HG02678 (cell line): Measurements from ENCODE around the gene EPHB2.

Experiments used
- ATAC-seq: cut with Tn5 transposase; IDR thresholded peaks from one replicate; pipeline ENCODE4 v1.9.1; 2021; ENCODE audit warnings: mild to moderate bottlenecking, moderate library complexity; ENCODE audit not compliant: unreplicated experiment

EPHB2 gene

GRCh38 chr1:22749919-22750684, 39.5 kb downstream of the EPHB2 start:
- ATAC-seq = no peak

- ATAC-seq = no peak
Measured at GRCh38 chr1:22750685-22751051, 40.0 kb downstream of the EPHB2 start.

- no peak for ATAC-seq
Measured at GRCh38 chr1:22751124-22751531, 40.5 kb downstream of the EPHB2 start.

GRCh38 chr1:22752339-22752738, 41.7 kb downstream of the EPHB2 start:
- no peak for ATAC-seq

GRCh38 chr1:22753481-22753971, 42.9 kb downstream of the EPHB2 start:
- no peak for ATAC-seq

GRCh38 chr1:22754106-22754768, 43.6 kb downstream of the EPHB2 start:
- ATAC-seq = no peak

- no peak for ATAC-seq
Measured at GRCh38 chr1:22754824-22755223, 44.2 kb downstream of the EPHB2 start.

- no peak for ATAC-seq
Measured at GRCh38 chr1:22755641-22756040, 45.0 kb downstream of the EPHB2 start.

GRCh38 chr1:22756125-22756735, 45.6 kb downstream of the EPHB2 start:
- no peak for ATAC-seq

- ATAC-seq = no peak
Measured at GRCh38 chr1:22760455-22760854, 49.8 kb downstream of the EPHB2 start.

- ATAC-seq = no peak
Measured at GRCh38 chr1:22761101-22761500, 50.5 kb downstream of the EPHB2 start.

GRCh38 chr1:22761821-22762220, 51.2 kb downstream of the EPHB2 start:
- no peak for ATAC-seq

GRCh38 chr1:22763487-22764200, 53.0 kb downstream of the EPHB2 start:
- no peak for ATAC-seq

- ATAC-seq = no peak
Measured at GRCh38 chr1:22767852-22768251, 57.2 kb downstream of the EPHB2 start.

GRCh38 chr1:22769932-22770331, 59.3 kb downstream of the EPHB2 start:
- ATAC-seq = no peak

- no peak for ATAC-seq
Measured at GRCh38 chr1:22772014-22772413, 61.4 kb downstream of the EPHB2 start.

- ATAC-seq = no peak
Measured at GRCh38 chr1:22773981-22774832, 63.6 kb downstream of the EPHB2 start.

GRCh38 chr1:22774833-22775182, 64.2 kb downstream of the EPHB2 start:
- no peak for ATAC-seq

GRCh38 chr1:22775478-22775877, 64.8 kb downstream of the EPHB2 start:
- ATAC-seq = no peak

- no peak for ATAC-seq
Measured at GRCh38 chr1:22776035-22776613, 65.5 kb downstream of the EPHB2 start.
